Measurements from ENCODE around the gene ITPR2.
"Not testable (repeated sequence)": the region's sequence is repeated elsewhere in the genome, so short reads cannot be mapped to it uniquely, and the experiment has no call there.

Gene ITPR2

DNA sequence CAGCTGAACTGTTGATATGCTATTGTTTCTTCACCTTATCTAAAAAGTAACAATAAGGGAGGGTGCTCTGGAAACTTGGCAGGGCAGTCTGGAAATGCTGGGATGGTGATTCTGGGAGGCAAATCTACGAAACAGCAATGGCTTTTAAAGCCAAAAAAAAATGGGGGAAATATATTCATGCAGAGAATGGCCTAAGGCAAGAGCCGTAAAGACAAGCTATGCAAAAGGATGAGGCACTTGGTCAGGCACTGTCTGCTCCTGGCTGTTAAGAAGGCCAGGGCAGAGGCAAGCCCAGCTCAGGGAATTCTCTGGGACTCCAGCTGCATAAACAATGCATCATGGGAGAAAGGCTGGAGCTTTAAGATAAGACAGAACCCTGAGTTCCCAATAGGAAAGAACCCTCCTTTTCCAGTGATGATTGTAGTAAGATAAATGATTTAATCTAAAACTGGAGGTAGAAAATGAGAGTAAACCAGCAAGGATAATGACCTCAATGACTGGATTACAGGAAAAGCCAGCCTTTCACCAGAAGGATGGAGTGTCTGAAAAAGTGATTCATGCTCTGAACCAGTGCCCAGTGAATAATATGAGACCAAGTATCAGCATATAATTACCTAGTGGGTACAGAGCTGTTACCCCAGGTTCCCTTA is 46.0 kb downstream of the ITPR2 start:
- peak in 1 of 2 experiments; percentile 36 for DNase-seq

DNA sequence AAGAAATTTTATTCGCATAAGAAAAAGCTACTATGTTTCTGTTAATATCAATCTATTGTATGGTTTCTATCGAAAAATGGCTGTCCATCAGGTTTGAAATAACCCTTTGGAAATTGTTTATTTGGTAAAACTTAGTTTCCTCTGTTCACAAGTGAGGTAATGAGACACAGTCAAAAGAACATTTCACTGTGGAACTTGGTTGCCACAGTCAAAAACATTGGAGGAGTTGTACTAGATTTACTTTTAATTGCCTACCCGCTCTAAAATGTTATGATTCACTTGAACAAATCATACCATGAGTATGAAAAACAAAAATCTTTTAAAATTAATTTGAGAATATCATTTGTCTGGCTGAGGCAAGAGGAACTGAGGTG is 46.5 kb downstream of the ITPR2 start:
- no peak for DNase-seq

DNA sequence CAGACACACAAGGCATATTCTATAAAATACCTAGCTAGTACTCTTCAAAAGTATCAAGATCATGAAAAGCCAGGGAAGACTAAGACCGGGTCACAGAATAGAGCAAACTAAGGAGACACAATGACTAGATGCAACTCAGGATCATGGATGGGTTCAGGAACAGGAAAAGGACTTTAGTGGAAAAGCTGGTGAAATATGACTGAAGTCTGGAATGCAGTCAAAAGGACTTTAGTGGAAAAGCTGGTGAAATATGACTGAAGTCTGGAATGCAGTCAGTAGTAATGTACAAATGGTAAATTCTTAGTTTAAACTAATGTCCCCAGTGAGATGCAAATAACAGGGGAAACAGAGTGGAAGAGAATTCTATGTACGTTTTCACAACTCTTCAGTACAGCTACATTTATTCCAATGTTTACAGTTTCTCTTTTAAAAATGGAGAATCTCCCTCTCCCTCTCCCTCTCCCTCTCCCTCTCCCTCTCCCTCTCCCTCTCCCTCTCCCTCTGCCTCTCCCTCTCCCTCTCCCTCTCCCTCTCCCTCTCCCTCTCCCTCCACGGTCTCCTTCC is 49.1 kb downstream of the ITPR2 start:
- not testable (repeated sequence) for DNase-seq

GRCh38 chr12:26783131-26783526 is 49.9 kb downstream of the ITPR2 start:
- DNase-seq = no peak

- DNase-seq = no peak
These were observed 50.4 kb downstream of the ITPR2 start for GRCh38 chr12:26782372-26783130.

GRCh38 chr12:26780656-26781055 is 52.3 kb downstream of the ITPR2 start:
- not testable (repeated sequence) for DNase-seq

- peak; percentile 14 to 81 for DNase-seq
These were observed 54.7 kb downstream of the ITPR2 start for GRCh38 chr12:26778173-26778775.

GRCh38 chr12:26777236-26777635 is 55.8 kb downstream of the ITPR2 start:
- DNase-seq = no peak

DNA sequence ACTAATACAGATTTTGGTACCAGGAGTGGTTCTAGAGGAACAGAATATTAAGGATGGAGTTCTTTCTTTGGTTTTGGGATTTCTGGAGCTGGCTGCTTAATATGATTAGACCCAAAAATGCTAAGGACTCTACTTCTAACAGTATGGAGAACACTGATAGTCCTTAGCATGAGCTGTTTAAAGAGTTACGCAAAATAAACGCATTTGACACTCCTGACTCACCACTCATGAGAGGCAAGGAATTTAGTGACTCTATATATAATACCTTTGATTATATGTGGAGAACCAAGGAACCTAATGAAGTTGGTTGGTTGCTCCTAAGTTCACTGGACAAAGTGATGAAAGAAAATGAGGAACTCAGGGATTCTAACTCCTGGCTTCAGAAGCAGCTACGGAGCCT is 57.0 kb downstream of the ITPR2 start:
- DNase-seq = not testable (repeated sequence)

DNA sequence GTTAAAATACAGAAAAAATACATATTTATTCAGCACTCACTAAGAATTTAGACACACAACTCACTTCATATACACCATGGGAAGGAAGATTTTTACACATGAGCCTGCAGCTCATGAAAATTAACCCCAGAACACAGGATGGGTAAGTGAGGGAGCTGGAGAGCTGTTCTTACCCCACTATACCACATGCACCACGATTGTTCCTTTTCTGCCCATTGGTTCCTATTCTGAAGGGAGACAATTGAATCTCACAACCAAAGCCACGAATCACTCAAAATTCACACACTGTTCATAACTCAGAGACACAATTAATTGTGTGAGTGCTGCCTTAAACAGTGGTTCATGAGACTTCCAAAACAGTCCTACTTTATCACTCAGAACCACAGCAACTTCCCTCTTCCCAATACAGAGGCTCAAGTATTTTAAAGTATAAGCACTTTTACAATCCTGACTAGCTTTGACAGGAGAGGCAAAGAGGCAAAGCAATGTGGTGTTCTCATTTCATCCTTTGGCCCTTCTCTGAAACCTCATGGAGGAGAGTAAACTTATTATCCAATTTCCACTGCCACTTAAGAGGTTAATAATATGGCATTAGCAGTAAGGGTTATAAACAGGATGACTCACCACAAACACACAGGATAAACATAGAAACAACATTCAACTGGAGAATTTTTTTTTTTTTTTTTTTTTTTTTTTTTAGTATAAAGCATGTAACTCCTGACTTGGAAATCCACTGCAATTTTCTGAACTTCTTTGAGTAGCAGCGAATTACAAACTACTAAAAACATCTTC is 59.5 kb downstream of the ITPR2 start:
- no peak for DNase-seq

DNA sequence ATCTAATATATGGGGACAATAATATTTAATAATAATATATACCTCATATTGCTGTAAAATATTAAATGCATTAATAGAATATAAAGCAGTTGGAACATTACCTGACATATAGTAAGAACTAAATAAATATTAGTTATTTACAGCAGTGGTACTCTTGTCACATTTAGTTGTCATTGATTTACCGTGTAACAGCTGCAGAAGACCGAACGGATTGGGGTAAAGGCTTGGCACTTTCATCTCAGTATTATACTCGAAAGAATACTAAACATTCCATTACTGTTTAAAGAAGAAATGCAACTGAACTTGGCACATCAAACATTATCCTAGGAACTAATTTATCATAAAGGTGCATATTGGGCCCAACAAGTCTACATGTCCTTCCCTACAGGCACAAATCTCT is 61.1 kb downstream of the ITPR2 start:
- DNase-seq = no peak

DNA sequence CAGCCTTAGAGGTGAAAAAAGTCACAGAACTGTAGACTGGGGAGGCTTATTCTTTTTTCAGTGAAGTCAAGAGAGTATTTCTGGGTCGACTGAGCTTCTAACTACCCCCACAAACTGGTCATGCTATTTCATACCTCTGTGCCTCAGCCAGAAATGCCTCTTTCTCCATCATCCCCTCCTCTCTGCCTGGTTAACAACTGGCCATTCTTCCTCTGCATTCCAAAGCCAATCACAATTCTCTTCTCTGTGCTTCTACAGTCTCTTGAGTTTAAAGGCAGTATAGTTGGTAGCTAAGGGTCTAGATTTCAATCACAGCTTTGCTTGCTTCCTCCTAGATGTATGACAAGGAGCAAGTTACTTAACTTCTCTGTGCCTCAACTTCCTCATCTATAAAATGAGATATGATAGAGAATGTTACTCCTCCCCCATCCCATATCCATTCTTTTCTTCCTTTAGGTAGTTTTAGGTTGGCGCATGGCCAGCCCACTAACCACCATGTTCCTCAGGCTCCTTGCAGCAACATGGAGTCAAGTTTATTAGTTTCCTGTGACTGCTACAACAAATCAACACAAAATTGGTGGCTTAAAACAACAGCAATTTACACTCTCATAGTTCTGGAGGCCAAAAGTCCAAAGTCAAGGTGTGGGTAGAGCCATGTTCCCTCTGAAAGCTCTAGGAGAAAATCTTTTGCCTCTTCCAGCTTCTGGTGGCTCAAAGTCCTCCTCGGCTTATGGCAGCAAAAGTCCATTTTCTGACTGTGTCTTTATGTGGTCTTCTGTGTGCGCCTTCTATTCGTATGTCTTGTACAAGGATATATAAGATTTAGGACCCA is 62.5 kb downstream of the ITPR2 start:
- no peak for DNase-seq

GRCh38 chr12:26769611-26770010 is 63.4 kb downstream of the ITPR2 start:
- no peak for DNase-seq

DNA sequence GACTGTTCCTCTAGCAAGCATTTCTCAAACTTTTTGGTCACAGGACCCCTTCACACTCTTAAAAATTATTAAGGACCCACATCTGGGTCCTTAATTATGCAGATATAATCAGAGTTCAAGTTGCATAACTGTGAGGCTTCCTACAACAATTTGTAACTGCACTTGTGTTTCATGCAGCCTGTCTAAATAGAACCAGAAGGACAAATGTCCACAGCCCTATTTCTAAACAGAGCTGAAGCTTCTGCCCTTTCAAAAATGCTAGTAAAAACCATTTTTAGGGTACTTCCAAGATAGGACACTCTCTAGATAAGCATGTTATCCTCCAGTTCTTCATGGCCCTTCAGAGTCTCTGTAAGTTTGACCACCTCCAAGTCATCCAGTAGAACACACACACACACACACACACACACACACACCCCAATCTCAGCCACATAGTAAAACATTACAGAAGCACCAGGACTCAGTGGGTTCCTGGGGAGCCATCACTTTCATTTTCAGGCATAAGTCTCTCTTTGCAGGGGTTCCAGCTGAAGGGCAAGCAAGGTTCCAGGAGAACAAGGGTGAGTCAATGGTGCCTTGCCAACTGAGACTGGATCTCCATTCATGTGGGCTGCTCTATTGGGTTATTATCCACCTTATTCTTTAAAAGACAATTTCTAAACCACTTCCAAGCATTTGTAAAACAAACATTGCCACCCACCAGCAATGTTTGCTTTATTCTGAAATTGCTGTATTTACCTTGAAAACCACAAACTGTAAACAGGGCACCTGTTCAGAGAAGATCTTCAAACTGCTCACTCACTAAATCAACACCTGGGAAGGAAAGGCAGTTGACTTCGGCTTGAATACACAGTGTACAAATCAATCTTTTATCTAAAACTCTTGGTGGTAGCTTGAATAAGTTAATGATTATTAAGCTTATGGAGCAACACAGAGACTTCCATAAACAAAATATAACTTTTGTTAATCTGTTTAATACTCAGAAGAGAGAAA is 64.1 kb downstream of the ITPR2 start:
- no peak for DNase-seq

DNA sequence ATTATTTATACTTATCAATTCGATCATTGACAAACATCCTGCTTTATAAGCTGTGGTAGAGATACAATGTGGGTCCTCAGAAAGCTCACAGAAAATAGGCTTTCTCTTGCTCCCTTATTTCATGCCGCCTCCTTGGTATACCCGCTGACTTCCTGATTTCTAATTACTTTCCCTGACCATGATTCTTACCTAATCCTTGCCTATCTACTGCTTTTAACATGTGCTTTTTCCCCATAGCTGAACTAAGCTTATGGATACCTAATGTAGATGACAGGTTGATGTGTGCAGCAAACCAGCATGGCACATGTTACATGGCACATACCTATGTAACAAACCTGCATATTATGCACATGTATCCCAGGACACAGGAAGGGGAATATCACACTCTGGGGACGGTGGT is 65.1 kb downstream of the ITPR2 start:
- no peak for DNase-seq

- no peak for DNase-seq
These were observed 65.9 kb downstream of the ITPR2 start for GRCh38 chr12:26767116-26767515.

DNA sequence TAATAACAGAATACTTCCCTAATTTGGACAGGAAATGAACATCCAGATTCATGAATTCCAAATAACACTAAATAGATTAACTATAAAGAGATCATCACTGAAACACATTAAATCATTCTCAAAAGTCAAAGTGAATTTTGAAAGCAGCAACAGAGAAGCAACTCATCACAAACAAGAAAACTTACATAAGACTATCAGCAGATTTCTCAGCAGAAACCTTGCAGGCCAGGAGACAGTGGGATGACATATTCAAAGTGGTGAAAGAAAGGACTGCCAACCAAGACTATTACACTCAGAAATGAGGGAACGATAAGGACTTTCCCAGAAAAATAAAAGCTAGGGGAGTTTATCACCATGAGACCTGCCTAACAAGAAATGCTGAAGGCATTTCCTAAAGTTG is 70.8 kb downstream of the ITPR2 start:
- no peak for DNase-seq

DNA sequence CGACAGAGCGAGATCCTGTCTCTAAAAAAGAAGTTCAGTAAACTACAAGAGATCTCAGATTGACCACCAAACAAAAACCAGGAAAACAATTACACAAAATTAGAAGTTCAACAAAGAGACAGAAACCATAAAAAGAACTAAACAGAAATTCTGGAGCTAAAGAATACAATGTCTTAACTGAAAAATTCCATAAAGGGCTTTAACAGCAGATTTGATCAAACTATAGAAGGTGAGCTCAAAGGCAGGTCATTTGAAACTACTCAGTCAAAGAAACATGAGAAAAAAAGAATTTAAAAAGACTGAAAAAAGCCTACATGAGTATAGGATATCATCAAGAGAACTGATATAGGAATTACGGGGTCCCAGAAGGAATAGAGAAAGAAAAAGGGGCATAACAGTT is 71.2 kb downstream of the ITPR2 start:
- DNase-seq = no peak

GRCh38 chr12:26760657-26761293 is 72.2 kb downstream of the ITPR2 start:
- no peak for DNase-seq

DNA sequence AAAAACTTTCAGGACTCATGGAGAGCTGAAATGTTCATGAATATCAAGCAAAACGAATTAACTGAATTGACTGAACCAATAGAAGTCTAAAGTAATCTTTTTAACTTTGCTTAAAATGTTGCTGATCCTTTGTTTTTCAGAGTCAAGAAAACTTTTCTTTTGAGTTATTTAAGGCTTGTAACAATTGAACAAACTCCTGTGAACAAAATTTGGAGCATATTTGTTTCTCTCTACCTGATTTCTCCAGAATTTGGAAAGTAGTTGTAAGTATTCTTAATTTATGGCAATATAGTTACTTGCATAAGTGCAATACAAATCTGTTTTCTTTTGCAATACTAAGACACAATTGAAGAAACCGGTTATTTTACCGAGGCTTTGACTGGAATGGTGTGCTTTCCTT is 77.6 kb downstream of the ITPR2 start:
- not testable (repeated sequence) for DNase-seq
